Mesendoderm (in vitro differentiated cells): ENCODE results near the gene CGN.

ENCODE experiments used
- DNase-seq: peaks from one replicate; pipeline ENCODE4 v3.0.0; 2013
- H2AK5ac ChIP-seq: 2 replicates; pipeline ENCODE4 v1.6.1; 2013; ENCODE audit warnings: low read length, inconsistent platforms
- H2BK120ac ChIP-seq: 2 replicates; pipeline ENCODE4 v1.6.1; 2013; ENCODE audit warnings: low read depth, mild to moderate bottlenecking, low read length, moderate library complexity, mixed read lengths
- H2BK15ac ChIP-seq: replicated peaks from 2 replicates; pipeline ENCODE4 v1.6.1; 2013; ENCODE audit warnings: low read depth, mild to moderate bottlenecking, moderate library complexity
- H2BK5ac ChIP-seq: 2 replicates; pipeline ENCODE4 v1.6.1; 2013; ENCODE audit warnings: low read length, inconsistent platforms
- H3K18ac ChIP-seq: 2 replicates; pipeline ENCODE4 v1.6.1; 2013; ENCODE audit warnings: mild to moderate bottlenecking, low read length, mixed read lengths
- H3K23ac ChIP-seq: one replicate; pipeline ENCODE4 v1.6.1; 2013; ENCODE audit warnings: low read length
- H3K27ac ChIP-seq: 2 replicates; pipeline ENCODE4 v1.5.1; 2013; ENCODE audit warnings: low read depth, mild to moderate bottlenecking, inconsistent platforms, low read length, moderate library complexity
- H3K27me3 ChIP-seq: 2 replicates; pipeline ENCODE4 v1.6.1; 2013; ENCODE audit warnings: low read length, control low read depth, mild to moderate bottlenecking, inconsistent platforms; ENCODE audit not compliant: insufficient read depth, poor library complexity
- H3K36me3 ChIP-seq: 2 replicates; pipeline ENCODE4 v1.6.1; 2013; ENCODE audit warnings: low read length, inconsistent platforms; ENCODE audit not compliant: control insufficient read depth, insufficient read depth
- H3K4ac ChIP-seq: one replicate; pipeline ENCODE4 v1.6.1; 2013; ENCODE audit warnings: low read depth, mild to moderate bottlenecking, low read length, moderate library complexity
- H3K4me1 ChIP-seq: 2 replicates; pipeline ENCODE4 v1.6.1; 2013; ENCODE audit warnings: low read depth, low read length, inconsistent platforms; ENCODE audit not compliant: control insufficient read depth
- H3K4me2 ChIP-seq: 2 replicates; pipeline ENCODE4 v1.6.1; 2013; ENCODE audit warnings: low read length
- H3K4me3 ChIP-seq: 2 replicates; pipeline ENCODE4 v1.5.1; 2013; ENCODE audit warnings: mild to moderate bottlenecking, low read length
- H3K56ac ChIP-seq: one replicate; pipeline ENCODE4 v1.6.1; 2013; ENCODE audit warnings: low read length
- H3K79me1 ChIP-seq: 2 replicates; pipeline ENCODE4 v1.6.1; 2013; ENCODE audit warnings: low read length, inconsistent platforms
- H3K79me2 ChIP-seq: 2 replicates; pipeline ENCODE4 v1.6.1; 2013; ENCODE audit warnings: mild to moderate bottlenecking, low read length; ENCODE audit not compliant: control insufficient read depth, insufficient read depth
- H3K9ac ChIP-seq: 2 replicates; pipeline ENCODE4 v1.6.1; 2013; ENCODE audit warnings: low read length, inconsistent platforms
- H4K5ac ChIP-seq: one replicate; pipeline ENCODE4 v1.6.1; 2013; ENCODE audit warnings: low read length
- H4K8ac ChIP-seq: one replicate; pipeline ENCODE4 v1.6.1; 2013; ENCODE audit warnings: low read depth, mild to moderate bottlenecking, control low read depth, low read length, moderate library complexity
- WGBS: extraction: QIAGEN DNeasy Blood & Tissue Kit; methylation state at CpG from one replicate; pipeline ENCODE4 v1.1.7; 2013; ENCODE audit warnings: low lambda C conversion rate, missing lambda C conversion rate; ENCODE audit not compliant: insufficient coverage; ENCODE audit errors: extremely low coverage; 5-methylcytosine and 5-hydroxymethylcytosine counted together

Gene CGN

GRCh38 chr1:151475175-151475574 lies 36.0 kb upstream of the CGN start:
- H4K8ac ChIP-seq: no peak overlapping the region
- no peaks in the 10 kb centered on the region for H3K79me2 ChIP-seq
- H3K4me2 ChIP-seq: no peak overlapping the region
- no peak overlapping the region for H3K4ac ChIP-seq
- no peak overlapping the region for H4K5ac ChIP-seq
- H2BK120ac ChIP-seq: no peak overlapping the region
- no peak overlapping the region for H3K18ac ChIP-seq
- no peak overlapping the region for H3K27ac ChIP-seq
- no CpG with 5 or more reads among the region's 1 CpG for WGBS
- no peaks in the 10 kb centered on the region for H3K27me3 ChIP-seq
- DNase-seq: no peak
- no peak overlapping the region for H3K56ac ChIP-seq
- no peak overlapping the region for H2BK15ac ChIP-seq
- H3K4me1 ChIP-seq: no peaks in the 10 kb centered on the region
- no peak overlapping the region for H2BK5ac ChIP-seq
- H3K9ac ChIP-seq: no peak overlapping the region
- no peaks in the 10 kb centered on the region for H3K79me1 ChIP-seq
- H3K36me3 ChIP-seq: no peaks in the 10 kb centered on the region
- no peak overlapping the region for H3K23ac ChIP-seq
- no peak overlapping the region for H2AK5ac ChIP-seq
- no peak overlapping the region for H3K4me3 ChIP-seq

- Histone ChIP-seq H3K4ac (no peak overlapping the region), H2BK120ac (no peak overlapping the region), H3K4me1 (no peaks in the 10 kb centered on the region), H4K8ac (no peak overlapping the region), H2BK5ac (no peak overlapping the region), H3K79me1 (no peaks in the 10 kb centered on the region), H3K9ac (no peak overlapping the region), H2BK15ac (no peak overlapping the region), H3K27ac (no peak overlapping the region), H2AK5ac (no peak overlapping the region), H3K18ac (no peak overlapping the region), H4K5ac (no peak overlapping the region), H3K36me3 (no peaks in the 10 kb centered on the region), H3K79me2 (no peaks in the 10 kb centered on the region), H3K4me3 (no peak overlapping the region), H3K27me3 (no peaks in the 10 kb centered on the region), H3K56ac (no peak overlapping the region), H3K4me2 (no peak overlapping the region), H3K23ac (no peak overlapping the region)
- WGBS: no CpG with 5 or more reads among the region's 6 CpGs
- peak; percentile 30 for DNase-seq
Measured at GRCh38 chr1:151476083-151476482, 35.1 kb upstream of the CGN start.

GRCh38 chr1:151477066-151477465 lies 34.1 kb upstream of the CGN start:
- no peaks in the 10 kb centered on the region for H3K79me1 ChIP-seq
- H2BK5ac ChIP-seq: no peak overlapping the region
- no peak overlapping the region for H3K9ac ChIP-seq
- no peaks in the 10 kb centered on the region for H3K4me1 ChIP-seq
- no peak overlapping the region for H2BK120ac ChIP-seq
- H3K4ac ChIP-seq: no peak overlapping the region
- H3K18ac ChIP-seq: no peak overlapping the region
- no peak overlapping the region for H3K4me3 ChIP-seq
- H2BK15ac ChIP-seq: no peak overlapping the region
- H3K56ac ChIP-seq: no peak overlapping the region
- no peaks in the 10 kb centered on the region for H3K79me2 ChIP-seq
- H2AK5ac ChIP-seq: no peak overlapping the region
- H4K8ac ChIP-seq: no peak overlapping the region
- no peak overlapping the region for H3K4me2 ChIP-seq
- H4K5ac ChIP-seq: no peak overlapping the region
- H3K23ac ChIP-seq: no peak overlapping the region
- H3K27me3 ChIP-seq: no peaks in the 10 kb centered on the region
- no peak overlapping the region for H3K27ac ChIP-seq
- WGBS: no CpG with 5 or more reads among the region's 3 CpGs
- no peak for DNase-seq
- no peaks in the 10 kb centered on the region for H3K36me3 ChIP-seq

DNA sequence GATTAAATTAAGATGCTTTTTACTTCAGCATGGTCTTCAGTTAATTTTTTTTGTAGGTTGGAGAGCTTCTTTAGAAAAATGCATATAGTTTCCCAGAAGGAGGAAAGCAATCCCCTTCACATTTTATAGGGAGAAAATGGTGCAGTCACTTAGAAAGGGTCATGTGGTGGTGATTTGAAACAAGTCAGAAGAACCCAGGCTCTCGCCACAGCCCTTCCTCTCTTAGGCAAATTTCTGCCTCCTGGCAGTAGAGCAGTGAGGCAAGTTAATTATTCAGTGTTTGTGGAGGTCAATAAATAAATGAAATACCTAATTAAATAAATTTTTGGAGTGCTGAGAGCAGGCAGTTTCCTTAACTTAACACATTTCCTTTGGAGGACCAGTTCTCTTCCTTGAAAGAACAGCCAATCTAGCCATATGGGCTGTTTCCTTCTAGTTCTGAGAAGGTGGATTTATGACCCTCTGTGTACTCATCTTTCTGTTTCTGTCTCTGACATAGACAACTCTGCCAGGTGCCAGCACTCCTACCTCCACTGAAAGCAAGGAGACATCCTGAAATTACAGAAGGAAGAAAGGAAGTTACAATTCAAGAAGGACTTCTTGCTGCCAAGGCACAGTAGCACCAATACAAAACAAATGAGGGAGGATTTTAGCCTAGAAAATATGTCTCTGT lies 32.9 kb upstream of the CGN start:
- Histone ChIP-seq H2BK15ac (no peak overlapping the region), H3K4ac (no peak overlapping the region), H3K79me1 (no peaks in the 10 kb centered on the region), H3K36me3 (no peaks in the 10 kb centered on the region), H3K27ac (no peak overlapping the region), H2AK5ac (no peak overlapping the region), H3K4me2 (no peak overlapping the region), H3K4me3 (no peak overlapping the region), H2BK120ac (no peak overlapping the region), H3K9ac (no peak overlapping the region), H4K8ac (no peak overlapping the region), H3K79me2 (no peaks in the 10 kb centered on the region), H4K5ac (no peak overlapping the region), H3K27me3 (no peaks in the 10 kb centered on the region), H3K56ac (no peak overlapping the region), H2BK5ac (no peak overlapping the region), H3K18ac (no peak overlapping the region), H3K23ac (no peak overlapping the region), H3K4me1 (no peaks in the 10 kb centered on the region)
- no CpG with 5 or more reads among the region's 1 CpG for WGBS
- no peak for DNase-seq

DNA sequence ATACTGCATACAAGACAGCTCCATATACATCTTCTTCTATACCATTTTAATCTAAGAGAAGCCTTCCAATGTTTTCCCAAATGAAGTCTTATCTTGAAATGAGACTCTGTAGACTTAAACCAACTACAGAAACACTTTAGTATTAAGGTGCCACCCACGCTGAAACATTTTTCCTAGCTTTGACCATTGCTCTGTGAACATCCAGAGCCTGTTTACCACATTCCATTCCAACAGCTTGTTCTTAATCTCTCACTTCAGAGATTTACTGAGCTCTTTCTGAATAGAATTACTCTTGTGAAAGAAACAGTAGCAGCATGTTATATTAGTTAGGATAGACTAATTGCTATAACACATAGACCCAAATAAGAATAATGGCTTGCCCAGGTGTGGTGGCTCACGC lies 32.3 kb upstream of the CGN start:
- Histone ChIP-seq H3K23ac (no peak overlapping the region), H3K27ac (no peak overlapping the region), H3K18ac (no peak overlapping the region), H2BK15ac (no peak overlapping the region), H2AK5ac (no peak overlapping the region), H3K4me1 (no peaks in the 10 kb centered on the region), H3K79me1 (no peaks in the 10 kb centered on the region), H4K5ac (no peak overlapping the region), H3K9ac (no peak overlapping the region), H3K4me2 (no peak overlapping the region), H2BK120ac (no peak overlapping the region), H3K27me3 (no peaks in the 10 kb centered on the region), H3K4ac (no peak overlapping the region), H3K36me3 (no peaks in the 10 kb centered on the region), H2BK5ac (no peak overlapping the region), H3K79me2 (no peaks in the 10 kb centered on the region), H4K8ac (no peak overlapping the region), H3K4me3 (no peak overlapping the region), H3K56ac (no peak overlapping the region)
- DNase-seq: no peak
- WGBS: no CpG with 5 or more reads among the region's 2 CpGs

GRCh38 chr1:151479462-151479861 lies 31.7 kb upstream of the CGN start:
- Histone ChIP-seq H3K79me2 (no peaks in the 10 kb centered on the region), H2AK5ac (no peak overlapping the region), H3K4me3 (no peak overlapping the region), H2BK120ac (no peak overlapping the region), H3K4me2 (no peak overlapping the region), H4K8ac (no peak overlapping the region), H3K18ac (no peak overlapping the region), H2BK15ac (no peak overlapping the region), H3K27ac (no peak overlapping the region), H3K79me1 (no peaks in the 10 kb centered on the region), H3K9ac (no peak overlapping the region), H3K4me1 (no peaks in the 10 kb centered on the region), H4K5ac (no peak overlapping the region), H3K36me3 (no peaks in the 10 kb centered on the region), H3K56ac (no peak overlapping the region), H2BK5ac (no peak overlapping the region), H3K4ac (no peak overlapping the region), H3K23ac (no peak overlapping the region), H3K27me3 (no peaks in the 10 kb centered on the region)
- no peak for DNase-seq
- no CpG with 5 or more reads among the region's 5 CpGs for whole genome bisulfite sequencing
